Liver (tissue), 9 donors: Measurements from ENCODE around the gene FAM13A. TPM values are rescaled to one million over a fixed set of nuclear protein-coding genes. Genes with fewer than 3 reads are reported as not detected.

Source experiments
- DNase-seq: peaks from one replicate; pipeline ENCODE4 v3.0.0-alpha.2; 2017; ENCODE audit warnings: low spot score
- H3K27ac ChIP-seq, 2 donors: one replicate each; pipeline ENCODE4 v1.7.0; 2013; ENCODE audit warnings: inconsistent platforms in 2 of 2, low read length in 2 of 2, control low read depth in 1 of 2, low read depth in 1 of 2, mild to moderate bottlenecking in 1 of 2
- H3K27me3 ChIP-seq, 4 donors: one replicate each; pipeline versions ENCODE4 v1.6.1 to v1.7.0; 2013; ENCODE audit warnings: low read length in 3 of 4, inconsistent platforms in 1 of 4, mild to moderate bottlenecking in 1 of 4, moderate library complexity in 1 of 4; ENCODE audit not compliant: control insufficient read depth in 4 of 4, insufficient read depth in 4 of 4
- H3K36me3 ChIP-seq, 4 donors: one replicate each; pipeline versions ENCODE4 v1.6.1 to v1.7.0; 2013; ENCODE audit warnings: low read length in 3 of 4, mild to moderate bottlenecking in 3 of 4, low read depth in 1 of 4, moderate library complexity in 1 of 4; ENCODE audit not compliant: control insufficient read depth in 4 of 4, insufficient read depth in 3 of 4
- H3K4me1 ChIP-seq, 4 donors: one replicate each; pipeline versions ENCODE4 v1.6.1 to v1.7.0; 2013; ENCODE audit warnings: low read length in 3 of 4, mild to moderate bottlenecking in 3 of 4, moderate library complexity in 1 of 4; ENCODE audit not compliant: control insufficient read depth in 4 of 4, insufficient read depth in 4 of 4
- H3K4me3 ChIP-seq, 3 donors: one replicate each; pipeline versions ENCODE4 v1.6.1 to v1.7.0; 2013; ENCODE audit warnings: low read length in 3 of 3, control low read depth in 1 of 3, low read depth in 1 of 3, mild to moderate bottlenecking in 1 of 3
- H3K9ac ChIP-seq, 2 donors: one replicate each; pipeline ENCODE4 v1.7.0; 2013; ENCODE audit warnings: low read length in 2 of 2, mild to moderate bottlenecking in 2 of 2, moderate library complexity in 2 of 2, control low read depth in 1 of 2, low read depth in 1 of 2
- H3K9me3 ChIP-seq, 4 donors: one replicate each; pipeline versions ENCODE4 v1.6.1 to v1.7.0; 2013; ENCODE audit warnings: low read length in 3 of 4; ENCODE audit not compliant: control insufficient read depth in 4 of 4
- ATF3 ChIP-seq: IDR thresholded peaks from 2 replicates; pipeline ENCODE4 v1.6.1; 2016; ENCODE audit warnings: antibody characterized with exemption
- CTCF ChIP-seq: fragments of 150-350 bp; IDR thresholded peaks from 2 replicates; pipeline ENCODE4 v1.5.1; 2017; ENCODE audit warnings: improper control_type of control experiment, low read depth, low read length; ENCODE audit not compliant: missing input control
- EGR1 ChIP-seq, 2 donors: IDR thresholded peaks; 2 replicates each; pipeline ENCODE4 v1.6.1; 2016 to 2018; ENCODE audit warnings: antibody characterized with exemption in 2 of 2, low read depth in 2 of 2
- FOXA1 ChIP-seq: IDR thresholded peaks from 2 replicates; pipeline ENCODE4 v1.6.1; 2016; ENCODE audit warnings: antibody characterized with exemption
- FOXA2 ChIP-seq: IDR thresholded peaks from 2 replicates; pipeline ENCODE4 v1.6.1; 2016; ENCODE audit warnings: antibody characterized with exemption
- GABPA ChIP-seq, 2 donors: IDR thresholded peaks in 1 of 2; conservative IDR thresholded peaks in 1 of 2; 2 replicates each; pipeline ENCODE4 v1.6.1; 2016; ENCODE audit warnings: antibody characterized with exemption in 2 of 2, mild to moderate bottlenecking in 1 of 2, moderate library complexity in 1 of 2
- HNF4A ChIP-seq, 2 donors: conservative IDR thresholded peaks; 2 replicates each; pipeline ENCODE4 v1.6.1; 2016; ENCODE audit warnings: antibody characterized with exemption in 2 of 2, mild to moderate bottlenecking in 2 of 2
- HNF4G ChIP-seq: IDR thresholded peaks from 2 replicates; pipeline ENCODE4 v1.6.1; 2016; ENCODE audit warnings: antibody characterized with exemption
- JUND ChIP-seq, 2 donors: IDR thresholded peaks; 2 replicates each; pipeline ENCODE4 v1.6.1; 2016; ENCODE audit warnings: antibody characterized with exemption in 2 of 2
- MAX ChIP-seq: IDR thresholded peaks from 2 replicates; pipeline ENCODE4 v1.6.1; 2016; ENCODE audit warnings: antibody characterized with exemption
- NR2F2 ChIP-seq: IDR thresholded peaks from 2 replicates; pipeline ENCODE4 v1.6.1; 2016; ENCODE audit warnings: antibody characterized with exemption
- RAD21 ChIP-seq, 2 donors: IDR thresholded peaks; 2 replicates each; pipeline ENCODE4 v1.6.1; 2016; ENCODE audit warnings: antibody characterized with exemption in 2 of 2, mild to moderate bottlenecking in 2 of 2
- REST ChIP-seq: IDR thresholded peaks from 2 replicates; pipeline ENCODE4 v1.6.1; 2016; ENCODE audit warnings: antibody characterized with exemption, mild to moderate bottlenecking
- RXRA ChIP-seq, 2 donors: IDR thresholded peaks; 2 replicates each; pipeline ENCODE4 v1.6.1; 2017 to 2018; ENCODE audit warnings: antibody characterized with exemption in 2 of 2, mild to moderate bottlenecking in 1 of 2
- SP1 ChIP-seq: IDR thresholded peaks from 2 replicates; pipeline ENCODE4 v1.6.1; 2018; ENCODE audit warnings: antibody characterized with exemption, mild to moderate bottlenecking
- TAF1 ChIP-seq: conservative IDR thresholded peaks from 2 replicates; pipeline ENCODE4 v1.6.1; 2016; ENCODE audit warnings: antibody characterized with exemption, mild to moderate bottlenecking
- YY1 ChIP-seq: IDR thresholded peaks from 2 replicates; pipeline ENCODE4 v1.6.1; 2016; ENCODE audit warnings: antibody characterized with exemption, mild to moderate bottlenecking
- ZBTB33 ChIP-seq: IDR thresholded peaks from 2 replicates; pipeline ENCODE4 v1.6.1; 2016; ENCODE audit warnings: antibody characterized with exemption
- WGBS: extraction: QIAGEN DNeasy Blood & Tissue Kit; methylation state at CpG from one replicate; pipeline ENCODE4 v1.1.7; 2013; 5-methylcytosine and 5-hydroxymethylcytosine counted together
- polyA plus RNA-seq, 2 donors: library from polyadenylated mRNA; stranded (reverse) in 1 of 2; unstranded in 1 of 2; fragments of 200-250 nt in 1 of 2; fragments of >200 nt in 1 of 2; fragmentation: Nextera tagmentation in 1 of 2; extraction: Ambion mirVana in 1 of 2; gene quantifications; one replicate each; pipeline versions ENCODE4 v1.2.1 to v1.2.3, GENCODE V29; 2013 to 2015
- total RNA-seq, 2 donors: library from RNA; depleted of rRNA; stranded (reverse); fragments of >200 nt; gene quantifications; one replicate each; pipeline ENCODE4 v1.2.3, GENCODE V29; 2014
- donor health status: healthy.
- donor health status: healthy.
- donor health status: healthy.
- donor health status: healthy.
- donor health status: healthy.

Gene FAM13A
- total and polyA plus RNA-seq, 4 donors = 14.9 to 52.9 (median 27.6) TPM

GRCh38 chr4:88928852-88929251 is 128.1 kb downstream of the FAM13A start:
- Histone ChIP-seq H3K27me3 (no peaks in the 10 kb centered on the region), H3K36me3 (no peaks in the 10 kb centered on the region), H3K27ac (no peak overlapping the region), H3K9ac (no peak overlapping the region), H3K4me1 (no peaks in the 10 kb centered on the region), H3K4me3 (no peak overlapping the region), H3K9me3 (no peaks in the 10 kb centered on the region)
- no peak for DNase-seq
- WGBS = 80% methylated on average over 1 of the region's 1 CpG
- TF ChIP-seq NR2F2 = no peak
- no peak for TF ChIP-seq HNF4G
- no peak for TF ChIP-seq RXRA (IDR thresholded peaks at IDR 0.05)
- no peak for TF ChIP-seq HNF4A (conservative IDR thresholded peaks at IDR 0.05)
- no peak for TF ChIP-seq TAF1
- TF ChIP-seq JUND (IDR thresholded peaks at IDR 0.05) = no peak
- no peak for TF ChIP-seq ATF3
- TF ChIP-seq YY1 = no peak
- no peak for TF ChIP-seq FOXA2
- TF ChIP-seq RAD21 (IDR thresholded peaks at IDR 0.05) = no peak
- no peak for TF ChIP-seq ZBTB33
- TF ChIP-seq SP1 = no peak
- TF ChIP-seq REST = no peak
- TF ChIP-seq MAX = no peak

- no peaks in the 10 kb centered on the region for H3K36me3 ChIP-seq
- DNase-seq = no peak
- no peak overlapping the region for H3K27ac ChIP-seq
- H3K4me3 ChIP-seq = no peak overlapping the region
- H3K27me3 ChIP-seq = no peaks in the 10 kb centered on the region
- H3K9ac ChIP-seq = no peak overlapping the region
- H3K4me1 ChIP-seq = no peaks in the 10 kb centered on the region
- H3K9me3 ChIP-seq = no peaks in the 10 kb centered on the region
- no peak for TF ChIP-seq RAD21 (IDR thresholded peaks at IDR 0.05)
- TF ChIP-seq EGR1 (IDR thresholded peaks at IDR 0.05; ENCODE audit: low read depth in 2 of 2) = no peak
- no peak for TF ChIP-seq HNF4G
- TF ChIP-seq REST = no peak
- TF ChIP-seq HNF4A (conservative IDR thresholded peaks at IDR 0.05) = no peak
- TF ChIP-seq CTCF = no peak
- TF ChIP-seq FOXA2 = no peak
- TF ChIP-seq FOXA1 = no peak
- no peak for TF ChIP-seq RXRA (IDR thresholded peaks at IDR 0.05)
- no peak for TF ChIP-seq TAF1
- no peak for TF ChIP-seq ATF3
- no peak for TF ChIP-seq SP1
- TF ChIP-seq MAX = no peak
- TF ChIP-seq YY1 = no peak
- TF ChIP-seq JUND (IDR thresholded peaks at IDR 0.05) = no peak
- TF ChIP-seq GABPA (IDR thresholded peaks at IDR 0.05 in 1 of 2, conservative IDR thresholded peaks at IDR 0.05 in 1 of 2) = no peak
- TF ChIP-seq NR2F2 = no peak
These were observed 129.6 kb downstream of the FAM13A start for GRCh38 chr4:88927420-88927819.
